ENCODE measurements around the gene OARD1. TPM values are rescaled to one million over a fixed set of nuclear protein-coding genes. Genes with fewer than 3 reads are reported as not detected.

OARD1 gene
- polyA plus RNA-seq, 3 donors, result 56.4 to 66.3 (median 59.2) TPM

Other genes with a start within 250 kb of the OARD1 start
- 10 to 100 TPM in 1 of 3 donors, 1 to 10 TPM in 2; 4.9 to 16.2 (median 6.9) TPM for gene UNC5CL, start 33.1 kb downstream of the OARD1 start, polyA plus RNA-seq (ENCODE audit: insufficient read length in 3 of 3)
- gene TSPO2, start 29.9 kb downstream of the OARD1 start, polyA plus RNA-seq (ENCODE audit: insufficient read length in 3 of 3), result 1 to 10 TPM in 1 of 3 donors, under 1 TPM in 2; 0.82 to 1.1 (median 0.86) TPM
- under 1 TPM; 0.22 to 0.82 (median 0.26) TPM for gene APOBEC2, start 19.2 kb downstream of the OARD1 start, polyA plus RNA-seq (ENCODE audit: insufficient read length in 3 of 3)
- gene NFYA, start 618 bp upstream of the OARD1 start, polyA plus RNA-seq (ENCODE audit: insufficient read length in 3 of 3), result 10 to 100 TPM; 47.1 to 54.6 (median 53.3) TPM
- 1 to 10 TPM in 2 of 3 donors, under 1 TPM in 1; 0.45 to 1.2 (median 1.2) TPM for gene TREML1, start 82.0 kb upstream of the OARD1 start, polyA plus RNA-seq (ENCODE audit: insufficient read length in 3 of 3)
- gene TREM2, start 90.8 kb upstream of the OARD1 start, polyA plus RNA-seq (ENCODE audit: insufficient read length in 3 of 3), result under 1 TPM; 0.15 to 0.67 (median 0.65) TPM
- gene TREML2, start 128.8 kb upstream of the OARD1 start, polyA plus RNA-seq (ENCODE audit: insufficient read length in 3 of 3), result under 1 TPM; 0.06 to 0.18 (median 0.16) TPM
- gene TREML4, start 156.0 kb upstream of the OARD1 start, polyA plus RNA-seq (ENCODE audit: insufficient read length in 3 of 3), result not detected
- under 1 TPM; 0.07 to 0.42 (median 0.38) TPM for gene TREM1, start 214.3 kb upstream of the OARD1 start, polyA plus RNA-seq (ENCODE audit: insufficient read length in 3 of 3)